Measurements from ENCODE around the gene CAP2. TPM values are rescaled to one million over a fixed set of nuclear protein-coding genes. Genes with fewer than 3 reads are reported as not detected.

The CAP2 gene
- total and polyA plus RNA-seq, 2 experiments from 2014 or later = 6.7 to 9.1 TPM

- no peak for DNase-seq (ENCODE audit: low spot score)
- Histone ChIP-seq H3K27me3 (ENCODE audit: insufficient read depth) (no peaks in the 10 kb centered on the region), H3K79me2 (replicated peaks; ENCODE audit: insufficient read depth) (no peaks in the 10 kb centered on the region), H3K4me2 (no peak overlapping the region), H4K20me1 (replicated peaks; ENCODE audit: insufficient read depth) (no peaks in the 10 kb centered on the region), H3K9me2 (ENCODE audit: insufficient read depth) (no peaks in the 10 kb centered on the region), H3K4me3 (no peak overlapping the region), H3F3A (replicated peaks; ENCODE audit: low read depth) (no peaks in the 10 kb centered on the region), H3K36me3 (ENCODE audit: insufficient read depth) (no peaks in the 10 kb centered on the region), H3K27ac (ENCODE audit: low read depth) (no peak overlapping the region), H3K4me1 (ENCODE audit: insufficient read depth) (no peaks in the 10 kb centered on the region), H2AFZ (no peak overlapping the region)
- 0 out of 3 replicates have a peak, but pooled peaks cover 3% of the 10 kb centered on the region for H3K9me3 Mint-ChIP-seq
- H3K27me3 Mint-ChIP-seq (ENCODE audit: insufficient read depth, low read depth, poor library complexity) = peaks cover 2% of the 10 kb centered on the region
- no peak for ATAC-seq
- H3K4me1 Mint-ChIP-seq = no peaks in the 10 kb centered on the region
- no peak overlapping the region for H3K4me3 Mint-ChIP-seq
- no peaks in the 10 kb centered on the region for H3K36me3 Mint-ChIP-seq (ENCODE audit: low read depth)
- H3K27ac Mint-ChIP-seq = no peak overlapping the region
- no peak for TF ChIP-seq EZH2phosphoT487 (IDR thresholded peaks at IDR 0.05; ENCODE audit: unreplicated experiment)
- TF ChIP-seq REST (IDR thresholded peaks at IDR 0.05; ENCODE audit: unreplicated experiment) = no peak
- no peak for TF ChIP-seq CTCF (conservative IDR thresholded peaks at IDR 0.05; ENCODE audit: low read depth in 2 of 2)
- TF ChIP-seq NANOG (IDR thresholded peaks at IDR 0.05; ENCODE audit: borderline replicate concordance) = no peak
- no peak for TF ChIP-seq STAT1 (IDR thresholded peaks at IDR 0.05; ENCODE audit: unreplicated experiment)
- TF ChIP-seq CREB1 (CRISPR knock-in tag; IDR thresholded peaks at IDR 0.05; ENCODE audit: low read depth) = no peak
- no peak for TF ChIP-seq ZNF331 (CRISPR knock-in tag; IDR thresholded peaks at IDR 0.05; ENCODE audit: low read depth)
- TF ChIP-seq ZNF462 (CRISPR knock-in tag; IDR thresholded peaks at IDR 0.05) = no peak
- no peak for TF ChIP-seq ZNF114 (CRISPR knock-in tag; IDR thresholded peaks at IDR 0.05)
- TF ChIP-seq POLR2AphosphoS5 (IDR thresholded peaks at IDR 0.05; ENCODE audit: low read depth) = no peak
- TF ChIP-seq EZH2 (IDR thresholded peaks at IDR 0.05; ENCODE audit: low read depth, unreplicated experiment) = no peak
- no peak for TF ChIP-seq ETS1 (IDR thresholded peaks at IDR 0.05)
- no peak for TF ChIP-seq JUNB (IDR thresholded peaks at IDR 0.05; ENCODE audit: unreplicated experiment)
These were observed 46.4 kb upstream of the CAP2 start for GRCh38 chr6:17347012-17347411.

Data from GM23338 (cell line).